HG03066 (cell line): ENCODE measurements around the gene DUXA.
"Not testable (repeated sequence)": the region's sequence is repeated elsewhere in the genome, so short reads cannot be mapped to it uniquely, and the experiment has no call there.

Source experiments
- ATAC-seq: cut with Tn5 transposase; IDR thresholded peaks from one replicate; pipeline ENCODE4 v1.9.1; 2021; ENCODE audit warnings: low read depth; ENCODE audit not compliant: unreplicated experiment

Gene DUXA

DNA sequence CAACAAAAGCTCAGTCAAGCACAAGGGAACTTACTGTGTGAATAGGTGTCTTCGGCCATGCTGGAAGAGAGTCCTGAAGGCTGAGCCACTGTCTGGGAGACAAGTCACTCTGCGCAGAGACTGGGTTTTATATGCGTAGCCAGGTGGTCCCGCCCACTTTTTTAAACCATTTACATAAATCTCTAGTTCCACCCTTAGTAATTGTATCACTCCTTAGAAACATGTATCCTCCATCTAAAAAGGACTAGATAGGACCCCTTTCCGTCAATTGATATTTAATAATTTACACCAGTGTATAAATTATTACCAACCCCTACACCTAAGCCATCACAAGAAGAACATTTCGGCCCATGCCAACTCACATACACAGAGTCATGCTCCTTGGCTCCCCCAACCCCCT is at the start of gene DUXA:
DUXA (minus strand) TSS at position 101 of the 400 bp plus-strand sequence; CDS start at position 59, 42 bp downstream.
- ATAC-seq, result no peak

DNA sequence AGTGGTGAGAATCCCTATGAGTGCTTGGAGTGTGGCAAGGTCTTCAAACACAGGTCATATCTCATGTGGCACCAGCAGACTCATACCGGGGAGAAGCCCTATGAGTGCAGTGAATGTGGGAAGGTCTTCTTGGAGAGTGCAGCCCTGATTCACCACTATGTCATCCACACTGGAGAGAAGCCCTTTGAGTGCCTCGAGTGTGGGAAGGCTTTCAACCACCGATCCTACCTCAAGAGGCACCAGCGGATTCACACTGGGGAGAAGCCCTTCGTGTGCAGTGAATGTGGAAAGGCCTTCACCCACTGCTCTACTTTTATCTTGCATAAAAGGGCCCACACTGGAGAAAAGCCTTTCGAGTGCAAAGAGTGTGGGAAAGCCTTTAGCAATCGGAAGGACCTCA is 44.8 kb upstream of the DUXA start:
- ATAC-seq, result no peak

DNA sequence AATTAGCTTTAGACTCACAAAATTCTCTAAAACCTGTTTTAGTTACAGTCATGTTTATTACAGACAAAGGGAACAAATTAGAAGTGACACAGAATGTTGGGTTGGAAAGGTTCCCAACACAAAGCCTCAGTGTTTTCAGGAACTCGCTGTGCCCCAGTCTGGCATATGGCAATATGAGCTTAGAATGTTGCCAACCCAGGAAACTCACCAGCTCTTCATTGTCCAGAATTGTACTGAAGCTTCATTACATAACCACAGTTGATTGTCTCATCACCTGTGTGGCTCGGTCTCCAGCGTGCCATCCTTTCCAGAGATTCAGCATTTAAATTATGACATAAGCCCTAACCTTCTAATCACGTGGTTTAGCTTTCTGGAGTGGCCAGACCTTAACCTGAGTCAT is 43.1 kb upstream of the DUXA start:
- ATAC-seq, result no peak

DNA sequence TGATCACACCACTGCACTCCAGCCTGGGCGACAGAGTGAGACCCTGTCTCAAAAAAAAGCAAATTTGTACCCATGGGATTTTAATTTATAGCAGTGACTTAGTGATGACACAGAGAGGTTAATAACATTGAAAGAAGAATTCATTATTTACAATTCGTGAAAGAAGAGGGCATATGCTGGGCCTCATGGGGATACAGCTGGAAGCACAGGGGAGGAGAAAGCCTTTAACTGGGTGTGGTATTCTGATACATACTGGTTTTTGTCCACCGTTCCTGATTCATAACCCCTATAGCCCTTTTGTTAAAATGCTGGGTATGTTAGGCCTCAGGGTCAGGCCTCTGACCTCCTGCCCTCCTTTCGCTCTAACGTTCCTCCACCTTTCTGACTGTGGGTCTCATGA is 34.9 kb upstream of the DUXA start:
- no peak for ATAC-seq

DNA sequence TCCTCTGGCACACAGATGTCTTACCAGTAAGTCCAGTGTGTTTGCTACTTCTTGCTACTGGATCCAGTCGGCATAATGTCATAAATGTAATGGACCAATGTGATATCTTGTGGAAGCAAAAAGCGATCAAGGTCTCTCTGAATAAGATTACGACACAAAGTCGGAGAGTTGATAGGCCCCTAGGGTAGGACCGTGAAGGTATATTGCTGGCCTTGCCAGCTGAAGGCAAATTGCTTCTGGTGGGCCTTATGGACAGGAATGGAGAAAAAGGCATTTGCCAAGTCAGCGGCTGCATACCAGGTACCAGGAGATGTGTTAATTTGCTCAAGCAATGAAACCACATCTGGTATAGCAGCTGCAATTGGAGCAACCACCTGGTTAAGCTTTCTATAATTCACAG is 30.6 kb upstream of the DUXA start:
- not testable (repeated sequence) for ATAC-seq

DNA sequence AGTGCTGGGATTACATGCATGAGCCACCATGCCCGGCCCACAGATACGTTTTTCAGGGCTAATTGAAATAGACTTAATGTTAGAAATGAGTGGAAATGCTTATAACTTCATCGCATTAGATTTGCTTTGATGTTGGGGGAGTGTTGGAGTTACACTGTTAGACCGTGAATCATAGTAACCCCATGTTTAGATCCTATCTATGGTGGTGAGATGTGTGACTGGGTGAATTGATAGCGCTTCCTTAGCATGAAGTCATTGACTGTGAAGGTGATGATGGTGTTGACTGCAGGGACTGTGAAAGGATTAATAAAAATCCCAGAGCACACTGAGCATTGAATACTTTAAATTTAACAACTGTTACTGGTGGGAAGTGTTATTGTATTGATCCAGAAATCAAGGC is 25.7 kb upstream of the DUXA start:
- no peak for ATAC-seq

DNA sequence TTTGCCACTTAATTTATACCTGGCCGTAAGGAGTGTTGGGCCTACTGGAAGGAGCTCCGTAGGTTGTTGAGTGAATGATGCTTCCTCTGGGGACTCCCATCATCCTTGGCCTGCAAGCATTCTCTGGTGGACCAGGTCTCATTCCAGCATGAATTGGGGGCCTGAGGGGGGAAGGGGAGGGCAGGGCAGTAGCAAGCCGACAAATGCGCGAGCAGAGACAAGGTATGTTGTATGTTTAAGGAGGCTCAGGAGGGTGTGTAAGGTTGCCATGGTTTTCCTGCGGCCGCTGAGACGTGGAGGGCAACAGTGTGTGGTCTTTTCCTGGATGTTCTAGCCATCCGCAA is 24.8 kb upstream of the DUXA start:
- ATAC-seq, result no peak

DNA sequence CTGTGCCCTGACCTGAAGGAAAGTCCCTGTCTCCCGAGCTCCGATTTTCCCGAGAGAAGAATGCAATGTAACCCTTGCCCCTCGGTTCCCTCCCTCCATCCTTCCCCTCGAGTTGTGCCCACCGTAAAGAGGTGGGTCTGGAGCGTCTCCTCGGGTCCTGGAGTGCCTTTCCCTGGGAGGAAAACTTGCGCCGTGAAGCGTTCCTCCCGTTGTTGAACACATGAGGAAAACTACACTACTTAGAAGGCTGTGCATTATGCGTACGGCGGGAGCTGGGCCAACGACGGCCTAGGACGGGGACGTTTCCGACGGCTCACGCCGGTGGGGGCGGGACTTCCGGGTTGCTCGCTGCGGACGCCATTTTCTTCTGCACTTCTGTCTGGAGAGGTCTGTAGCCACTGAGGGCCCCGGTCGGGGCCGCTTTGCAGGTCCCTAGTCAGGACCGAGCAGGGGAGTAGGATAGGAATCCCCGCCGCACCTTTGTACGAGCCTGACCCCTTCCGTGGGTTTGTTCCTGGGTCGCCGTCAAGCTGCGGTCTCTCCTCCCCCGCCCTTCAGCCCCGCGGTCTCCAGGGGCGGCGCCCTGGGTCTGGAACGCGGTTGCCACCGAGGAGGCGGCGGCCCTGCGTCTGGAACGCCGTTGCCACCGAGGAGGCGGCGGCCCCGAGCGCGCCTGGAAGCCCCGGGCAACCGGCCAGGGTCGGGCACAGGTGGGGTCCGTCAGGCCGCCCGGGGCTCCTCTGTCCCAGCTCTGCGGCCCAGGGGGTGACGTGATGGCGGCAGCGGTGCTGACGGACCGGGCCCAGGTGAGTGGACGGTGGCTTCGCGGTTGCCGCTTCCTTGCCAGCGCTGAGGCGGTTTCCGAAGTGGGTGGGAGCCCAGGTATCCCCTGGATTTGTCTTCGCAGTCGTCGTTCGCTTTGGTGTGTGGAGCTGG is 24.1 kb upstream of the DUXA start, which contains the start of gene ZNF264:
ZNF264 (plus strand) TSS at position 360 of the 936 bp plus-strand sequence; CDS start at position 774, 414 bp downstream.
- peak; percentile 88 for ATAC-seq

DNA sequence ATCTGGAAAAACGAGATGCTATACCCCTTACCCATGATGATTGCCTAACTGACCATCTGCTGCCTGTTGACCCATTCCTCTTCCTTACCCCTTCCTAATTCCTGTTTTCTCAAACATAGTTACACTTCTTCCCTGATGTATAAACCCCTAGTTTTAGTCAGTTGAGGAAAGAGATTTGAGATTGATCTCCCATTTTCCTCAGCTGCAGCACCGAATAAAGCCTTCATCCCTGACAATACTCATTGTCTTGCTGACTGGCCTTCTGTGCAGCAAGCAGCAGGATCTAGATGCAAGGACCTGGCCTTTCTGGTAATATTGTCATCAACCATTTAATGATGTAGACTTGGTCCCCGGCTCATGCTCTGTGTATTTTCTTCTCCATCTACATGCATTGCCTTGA is 23.0 kb upstream of the DUXA start:
- ATAC-seq, result no peak

DNA sequence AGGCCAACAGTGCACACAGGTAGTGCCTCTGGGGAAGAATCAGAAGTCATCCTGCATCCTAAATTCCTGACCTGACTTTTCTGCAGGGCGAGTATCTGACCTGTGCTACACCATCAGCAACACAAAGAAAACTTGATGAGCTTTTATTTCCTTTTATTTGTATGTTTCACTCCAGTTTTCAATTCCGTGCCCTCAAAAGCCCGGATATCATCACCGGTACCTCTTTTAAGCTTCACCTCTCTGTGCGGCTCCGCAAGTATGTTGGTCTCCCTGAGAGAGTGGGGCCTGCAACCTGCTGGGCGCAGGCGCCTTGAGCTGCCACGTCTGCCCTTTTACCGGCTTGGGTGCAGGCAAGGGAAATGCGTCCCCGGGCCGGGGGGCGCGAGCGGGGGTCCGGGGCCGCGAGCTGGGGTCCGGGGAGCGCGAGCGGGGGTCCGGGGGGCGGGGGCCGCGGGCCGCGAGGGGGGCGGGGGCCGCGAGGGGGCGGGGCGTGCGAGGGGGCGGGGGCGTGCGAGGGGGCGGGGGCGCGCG is 4.3 kb upstream of the DUXA start:
- ATAC-seq, result no peak

DNA sequence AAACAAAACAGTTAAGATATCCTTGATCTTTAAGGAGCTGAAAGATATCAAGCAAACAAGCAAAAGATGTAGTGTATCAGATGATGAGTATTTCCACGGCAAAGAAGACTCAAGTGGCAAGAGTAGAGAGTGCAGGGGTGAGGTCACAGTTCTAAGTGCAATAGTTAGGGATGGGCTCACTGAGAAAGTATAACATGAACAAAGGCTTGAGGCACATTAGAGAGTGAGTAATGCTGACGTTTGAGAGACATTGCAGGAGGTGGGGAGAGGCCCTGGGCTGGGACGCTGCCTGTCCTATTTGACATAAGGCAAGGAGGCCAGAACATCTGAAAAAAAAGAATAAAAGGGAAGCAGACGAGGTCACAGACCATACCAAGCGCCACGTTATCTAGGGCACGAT is 1.4 kb downstream of the DUXA start:
- ATAC-seq, result no peak

DNA sequence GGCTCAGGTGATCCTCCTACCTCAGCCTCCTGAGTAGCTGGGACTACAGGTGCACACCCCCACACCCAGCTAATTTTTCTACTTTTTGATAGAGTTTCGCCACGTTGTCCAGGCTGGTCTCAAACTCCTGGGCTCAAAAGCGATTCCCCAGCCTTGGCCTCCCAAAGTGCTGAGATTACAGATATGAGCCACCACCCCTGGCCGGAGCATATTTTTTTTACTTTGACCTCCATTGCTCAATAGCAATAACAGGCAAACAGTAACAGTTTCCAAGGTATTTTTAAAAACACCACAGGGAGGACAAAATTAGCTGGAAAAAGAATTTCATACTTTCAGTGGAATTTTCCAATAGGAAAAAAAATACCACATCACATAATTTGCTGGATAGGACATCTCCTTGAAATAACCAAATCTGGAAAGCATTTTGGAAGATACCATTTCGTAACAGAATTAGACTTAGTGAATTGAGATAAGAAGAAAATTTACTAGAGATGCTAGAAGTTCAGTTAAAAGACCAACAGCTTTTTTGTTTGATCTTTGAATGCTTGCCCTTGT is 5.2 kb downstream of the DUXA start:
- ATAC-seq, result no peak

DNA sequence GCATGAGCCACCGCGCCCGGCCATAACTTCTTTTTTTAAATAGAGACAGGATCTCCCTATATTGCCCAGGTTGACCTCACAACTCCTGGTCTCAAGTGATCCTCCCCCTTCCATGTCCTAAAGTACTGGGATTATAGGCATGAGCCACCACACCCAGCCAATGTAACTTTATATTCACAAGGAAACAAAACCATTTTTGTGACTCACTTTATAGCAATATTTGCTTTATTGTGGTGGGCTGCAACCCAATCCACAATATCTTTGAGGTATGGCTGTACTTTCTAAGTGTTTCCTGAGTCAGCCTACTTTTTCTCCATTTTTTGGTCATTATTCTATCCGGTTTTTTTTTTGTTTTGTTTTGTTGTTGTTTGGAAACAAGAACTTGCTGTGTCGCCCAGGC is 14.4 kb downstream of the DUXA start:
- ATAC-seq, result no peak

DNA sequence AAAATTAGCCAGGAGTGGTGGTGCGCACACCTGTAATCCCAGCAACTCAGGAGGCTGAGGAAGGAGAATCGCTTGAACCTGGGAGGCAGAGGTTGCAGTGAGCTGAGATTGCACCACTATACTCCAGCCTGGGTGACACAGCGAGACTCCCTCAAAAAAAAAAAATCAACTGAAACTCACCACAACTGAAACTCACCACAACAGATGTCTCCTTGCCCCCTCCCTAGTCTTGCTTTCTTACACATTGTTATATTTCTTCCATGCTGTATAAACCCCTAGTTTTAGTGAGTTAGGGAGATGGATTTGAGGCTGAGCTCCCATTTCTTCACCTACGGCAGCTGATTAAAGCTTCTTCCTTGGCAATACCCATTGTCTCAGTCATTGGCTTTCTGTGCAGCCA is 25.6 kb downstream of the DUXA start:
- ATAC-seq, result no peak

DNA sequence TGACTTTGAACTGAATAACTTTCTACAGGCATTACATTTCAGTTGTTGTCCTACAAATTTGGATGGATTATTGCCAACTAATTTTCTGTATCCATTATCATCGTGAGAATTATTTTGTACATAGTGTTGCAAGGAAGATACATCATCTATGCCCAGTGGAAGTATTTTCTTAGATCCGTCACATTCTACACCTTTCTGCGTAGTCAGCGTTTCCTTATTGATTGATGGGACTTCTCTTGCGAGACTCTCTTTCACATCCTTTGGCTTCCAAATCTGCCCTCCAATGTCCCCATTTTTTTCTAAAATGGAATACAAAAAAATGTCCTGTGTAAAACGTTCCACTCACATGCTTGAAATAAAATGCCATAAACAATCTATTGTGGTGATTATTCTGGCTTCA is 31.5 kb downstream of the DUXA start:
- no peak for ATAC-seq

DNA sequence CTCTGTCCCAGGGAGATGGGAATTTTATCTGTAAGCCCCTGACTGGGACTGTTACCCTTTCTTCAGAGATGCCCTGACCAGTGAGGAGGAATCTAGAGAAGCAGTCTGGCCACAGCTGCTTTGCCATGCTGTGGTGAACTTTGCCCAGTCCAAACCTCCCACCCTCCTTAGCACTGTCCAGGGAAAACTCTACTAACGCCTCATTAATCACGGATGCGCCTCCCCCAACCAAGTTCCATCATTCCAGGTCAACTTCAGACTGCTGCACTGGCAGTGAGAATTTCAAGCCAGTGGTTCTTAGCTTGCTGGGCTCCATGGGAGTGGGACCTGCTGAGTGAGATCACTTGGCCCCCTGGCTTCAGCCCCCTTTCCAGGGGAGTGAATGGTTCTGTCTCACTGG is 39.9 kb downstream of the DUXA start:
- not testable (repeated sequence) for ATAC-seq

DNA sequence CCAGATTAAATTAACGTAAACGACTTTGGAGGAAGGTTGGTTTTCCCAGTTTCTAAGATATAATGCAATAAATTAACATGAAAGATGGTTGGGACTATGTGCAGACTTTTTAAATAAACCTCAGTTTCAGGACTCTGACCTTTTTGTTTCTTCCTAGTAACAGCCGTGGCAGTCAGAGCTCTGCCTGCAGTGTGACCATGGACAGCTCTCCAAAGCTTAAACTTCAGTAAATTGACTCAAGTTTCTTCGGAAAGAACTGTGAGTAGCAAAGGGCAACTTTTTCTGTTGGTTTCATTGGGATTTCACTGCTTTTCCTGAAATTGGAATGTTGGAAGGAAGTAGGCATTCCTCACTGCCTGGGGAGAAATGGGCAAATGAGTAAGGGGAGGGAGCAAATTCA is 43.4 kb downstream of the DUXA start:
- ATAC-seq, result no peak

DNA sequence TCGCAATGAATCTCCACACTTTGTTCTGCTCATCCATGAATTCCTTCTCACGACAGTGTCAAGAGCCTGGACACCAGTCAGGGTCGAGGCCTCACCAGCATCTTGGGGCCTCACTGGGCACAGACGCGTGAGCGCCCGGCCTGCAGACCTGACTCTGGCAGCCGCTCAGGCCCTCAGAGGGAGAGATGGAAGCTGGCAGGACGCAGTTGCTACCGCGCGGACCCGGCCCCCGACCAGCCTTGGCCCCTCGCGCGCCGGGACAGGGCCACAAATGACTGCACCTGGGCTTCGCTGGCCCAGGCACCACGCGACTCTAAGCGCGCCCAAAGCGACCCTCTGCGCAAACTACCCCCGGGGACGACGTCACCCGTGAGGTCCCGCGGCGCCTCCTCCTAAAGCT is 48.4 kb downstream of the DUXA start:
- no peak for ATAC-seq

DNA sequence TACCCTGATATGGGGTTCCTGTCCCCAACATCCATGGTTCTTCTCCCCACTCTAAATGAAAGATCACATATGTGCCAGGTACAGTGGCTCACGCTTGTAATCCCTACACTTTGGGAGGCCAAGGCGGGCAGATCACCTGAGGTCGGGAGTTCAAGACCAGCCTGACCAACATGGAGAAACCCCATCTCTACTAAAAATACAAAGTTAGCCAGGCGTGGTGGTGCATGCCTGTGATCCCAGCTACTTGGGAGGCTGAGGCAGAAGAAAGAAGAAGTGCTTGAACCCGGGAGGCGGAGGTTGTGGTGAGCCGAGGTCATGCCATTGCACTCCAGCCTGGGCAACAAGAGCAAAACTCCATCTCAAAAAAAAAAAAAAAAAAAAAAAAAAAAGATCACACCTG is 53.8 kb downstream of the DUXA start:
- not testable (repeated sequence) for ATAC-seq

DNA sequence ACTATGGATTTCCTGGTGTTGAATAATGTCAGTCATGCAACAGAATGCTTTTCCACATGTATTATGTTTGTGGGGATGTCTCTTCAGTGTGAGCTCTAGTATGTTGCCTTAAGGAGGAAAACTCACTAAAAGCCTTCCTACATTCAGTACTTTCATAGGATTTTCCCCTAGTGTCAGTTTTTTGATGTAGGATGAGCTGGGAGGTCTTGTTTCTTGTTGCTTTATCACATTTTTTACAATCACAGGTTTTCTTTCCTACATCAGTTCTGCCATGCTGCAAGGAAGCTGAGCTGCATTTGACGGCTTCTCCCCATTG is 56.0 kb downstream of the DUXA start:
- no peak for ATAC-seq

DNA sequence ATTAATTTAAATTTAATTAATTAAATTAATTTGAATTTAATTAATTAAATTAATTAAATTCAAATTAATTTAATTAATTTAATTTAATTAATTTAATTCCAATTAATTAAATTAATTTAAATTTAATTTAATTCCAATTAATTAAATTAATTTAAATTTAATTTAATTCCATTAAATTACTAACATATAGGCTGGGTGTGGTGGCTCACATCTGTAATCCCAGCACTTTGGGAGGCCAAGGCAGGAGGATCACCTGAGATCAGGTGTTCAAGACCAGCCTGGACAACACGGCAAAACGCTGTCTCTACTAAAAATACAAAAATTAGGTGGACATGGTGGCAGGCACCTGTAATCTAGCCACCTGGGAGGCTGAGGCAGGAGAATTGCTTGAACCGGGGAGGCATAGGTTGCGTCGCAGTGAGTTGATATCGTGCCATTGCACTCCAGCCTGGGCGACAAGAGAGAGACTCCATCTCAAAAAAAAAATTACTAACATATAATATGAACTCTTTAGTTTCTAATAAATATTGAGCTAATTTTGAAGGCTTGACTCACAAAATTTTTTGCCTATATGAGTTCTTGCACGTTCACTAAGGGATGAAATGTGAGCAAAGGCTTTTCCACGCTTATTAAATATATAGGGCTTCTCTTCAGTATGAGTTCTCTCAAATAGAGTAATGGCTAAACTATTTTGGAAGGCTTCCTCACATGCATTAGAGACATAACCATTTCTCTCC is 56.5 kb downstream of the DUXA start:
- no peak for ATAC-seq
